RPMI8226 (cell line): ENCODE data around the gene PIGR.
A peak's percentile ranks its signal among the peaks of the same experiment; 100 is the strongest.

Experiments used
- DNase-seq: peaks from one replicate; pipeline ENCODE4 v3.0.0-alpha.2; 2015

The PIGR gene

GRCh38 chr1:206909161-206909882 is 36.9 kb downstream of the PIGR start:
- peak; percentile 56 for DNase-seq

GRCh38 chr1:206908038-206908437 is 38.2 kb downstream of the PIGR start:
- DNase-seq = no peak

GRCh38 chr1:206907304-206907991 is 38.8 kb downstream of the PIGR start:
- no peak for DNase-seq

- DNase-seq = no peak
Measured at GRCh38 chr1:206905295-206906164, 40.7 kb downstream of the PIGR start.

GRCh38 chr1:206904423-206905142 is 41.7 kb downstream of the PIGR start:
- DNase-seq = no peak

- no peak for DNase-seq
Measured at GRCh38 chr1:206903687-206904086, 42.6 kb downstream of the PIGR start.

DNA sequence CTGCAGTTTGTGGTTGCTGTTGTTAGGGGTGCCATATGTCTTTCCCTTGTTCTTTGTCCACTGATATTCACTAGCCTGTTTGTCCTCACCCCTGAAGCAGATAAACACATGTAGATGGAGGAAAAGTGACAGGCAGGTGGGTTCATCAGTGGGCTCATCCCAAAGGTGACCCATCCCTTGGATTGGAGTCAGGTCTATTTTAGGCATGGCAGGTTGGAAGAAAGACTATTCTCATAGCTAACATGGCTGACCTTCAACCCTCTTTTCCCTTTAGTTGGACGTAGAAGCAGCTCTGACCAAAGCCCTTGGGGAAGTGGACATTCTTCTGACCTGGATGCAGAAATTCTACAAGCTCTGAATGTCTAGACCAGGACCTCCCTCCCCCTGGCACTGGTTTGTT is 43.6 kb downstream of the PIGR start:
- no peak for DNase-seq

DNA sequence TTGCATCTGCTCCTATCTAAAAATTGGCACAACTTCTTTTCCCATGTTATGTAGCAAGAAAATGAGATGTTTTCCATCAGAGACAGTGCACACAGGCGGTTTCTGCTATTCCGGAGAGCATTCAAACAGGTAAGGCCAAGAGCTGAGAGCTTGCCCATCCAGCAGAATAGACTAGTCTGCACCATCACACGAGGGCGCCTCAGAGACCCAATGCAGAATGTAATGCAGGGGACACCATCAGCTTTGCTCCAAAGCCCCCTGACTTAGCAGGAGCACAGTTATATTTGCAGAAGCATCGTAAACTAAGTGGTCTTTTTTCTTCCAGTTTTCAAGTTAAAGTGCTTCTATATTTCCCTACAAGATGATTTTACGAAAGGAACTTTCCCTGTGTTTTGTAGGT is 44.3 kb downstream of the PIGR start:
- DNase-seq = no peak

GRCh38 chr1:206900149-206900548 is 46.1 kb downstream of the PIGR start:
- no peak for DNase-seq

DNA sequence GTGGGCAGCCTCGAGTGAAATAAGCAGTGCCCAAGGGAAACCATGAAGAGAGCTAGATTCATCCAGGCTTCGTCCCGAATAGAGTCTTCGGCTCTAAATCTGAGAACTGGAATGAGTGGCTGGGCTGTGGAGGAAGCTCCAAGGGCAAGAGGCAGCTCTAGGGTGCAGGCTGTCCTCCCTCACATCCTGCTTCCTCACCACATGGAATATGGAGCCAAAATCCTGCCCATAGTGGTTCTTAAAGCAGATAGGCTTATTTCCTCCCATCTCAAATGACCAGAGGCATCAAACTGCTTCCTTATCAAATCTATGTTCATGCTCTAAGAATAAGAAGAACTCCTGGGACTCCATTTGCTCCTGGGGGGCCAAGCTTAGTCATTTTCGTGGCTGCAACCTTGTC is 46.5 kb downstream of the PIGR start:
- no peak for DNase-seq

DNA sequence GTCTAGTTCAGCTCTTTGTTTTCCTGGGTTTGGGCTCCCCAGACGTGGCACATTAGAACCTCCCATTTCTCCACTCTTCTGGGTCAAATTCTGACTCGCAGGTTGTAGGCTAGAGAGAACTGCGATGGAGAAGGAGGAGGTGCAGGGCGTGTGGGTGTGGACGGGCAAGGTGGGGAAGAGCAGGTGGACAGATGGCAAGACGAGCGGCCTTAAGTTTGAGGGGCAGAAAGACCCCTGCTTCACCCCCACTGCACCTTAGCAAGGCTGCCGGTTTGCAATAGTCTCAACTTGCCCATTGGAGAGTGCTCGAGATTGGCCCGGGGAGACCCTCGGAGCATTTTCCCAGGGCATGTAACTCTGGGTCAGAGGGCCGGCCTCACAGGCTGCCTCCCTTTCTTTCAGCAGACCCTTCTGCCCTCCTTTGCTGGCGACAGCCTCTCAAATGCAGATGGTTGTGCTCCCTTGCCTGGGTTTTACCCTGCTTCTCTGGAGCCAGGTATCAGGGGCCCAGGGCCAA is 47.3 kb downstream of the PIGR start:
- no peak for DNase-seq

DNA sequence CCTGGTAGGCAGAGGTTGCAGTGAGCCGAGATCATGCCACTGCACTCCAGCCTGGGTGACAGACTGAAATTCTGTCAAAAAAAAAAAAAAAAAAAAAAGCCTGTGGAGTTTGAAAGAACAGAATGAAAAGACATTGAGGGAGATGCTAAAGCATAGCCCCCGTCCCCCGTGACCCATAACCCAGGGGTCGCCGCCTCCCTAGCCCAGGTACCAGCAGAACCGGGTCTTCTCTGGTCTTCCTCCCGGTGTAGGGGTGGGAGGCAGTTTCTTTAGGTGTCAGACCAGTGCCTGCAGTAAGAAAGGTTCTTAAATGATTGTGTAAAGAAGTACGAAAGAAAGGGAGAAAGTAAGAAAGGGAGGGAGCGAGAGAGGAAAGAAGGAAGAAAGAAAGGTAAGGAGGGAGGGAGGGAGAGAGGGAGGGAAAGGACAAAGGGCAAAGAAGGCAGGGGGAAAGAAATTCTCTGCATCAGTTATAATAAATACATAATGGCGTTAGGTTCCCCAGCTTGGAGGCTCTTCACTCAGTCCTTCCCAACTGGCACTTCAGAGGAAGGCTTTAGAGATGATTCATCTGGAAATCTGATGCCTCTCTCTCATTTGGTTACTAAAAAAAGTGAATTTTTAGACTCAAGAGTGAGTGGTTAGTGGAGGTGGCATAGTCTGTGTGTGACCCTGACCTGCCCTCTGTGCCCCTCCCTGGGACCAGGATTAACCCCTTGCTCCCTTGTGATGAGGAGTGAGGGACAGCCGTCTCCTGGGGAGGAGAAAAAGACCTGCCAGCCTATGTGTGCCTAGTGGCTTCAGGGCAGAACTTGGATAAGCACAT is 48.0 kb downstream of the PIGR start:
- no peak for DNase-seq

DNA sequence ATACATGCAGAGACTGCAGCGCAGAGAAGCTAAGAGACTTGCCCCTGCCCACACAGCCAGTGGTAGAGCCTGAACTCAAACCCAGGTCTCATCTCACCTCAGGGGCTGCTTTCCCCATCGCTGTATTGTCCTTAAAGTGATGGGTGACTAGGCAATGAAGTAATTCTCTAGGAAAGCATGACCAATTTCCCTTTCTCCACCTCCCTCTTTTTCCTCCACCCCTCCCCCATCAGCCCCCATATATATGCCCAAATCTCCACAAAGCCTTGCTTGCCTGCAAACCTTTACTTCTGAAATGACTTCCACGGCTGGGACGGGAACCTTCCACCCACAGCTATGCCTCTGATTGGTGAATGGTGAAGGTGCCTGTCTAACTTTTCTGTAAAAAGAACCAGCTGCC is 49.1 kb downstream of the PIGR start, which contains the start of gene IL24:
IL24 (plus strand) TSS at position 269 of the 400 bp plus-strand sequence. CDS start 390 bp downstream, outside the sequence.
- no peak for DNase-seq

DNA sequence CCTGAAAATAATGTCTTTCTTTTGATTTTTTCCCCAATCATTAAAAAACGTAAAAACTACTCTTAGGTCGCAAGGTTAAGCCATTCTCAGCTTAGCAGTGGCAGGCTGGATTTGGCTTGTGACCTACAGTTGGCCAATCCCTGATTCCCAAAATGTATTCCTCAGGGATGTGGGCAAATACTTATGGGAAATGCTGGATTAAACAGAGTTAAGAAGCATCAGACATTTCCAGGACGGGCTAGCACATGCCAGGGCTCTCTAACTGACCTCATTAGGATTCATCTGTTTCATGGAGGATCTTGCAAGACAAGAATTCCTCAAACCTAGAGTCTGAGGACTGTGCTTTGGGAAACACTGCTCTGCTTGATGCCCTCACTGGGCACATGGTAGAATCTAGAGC is 50.0 kb downstream of the PIGR start:
- no peak for DNase-seq

DNA sequence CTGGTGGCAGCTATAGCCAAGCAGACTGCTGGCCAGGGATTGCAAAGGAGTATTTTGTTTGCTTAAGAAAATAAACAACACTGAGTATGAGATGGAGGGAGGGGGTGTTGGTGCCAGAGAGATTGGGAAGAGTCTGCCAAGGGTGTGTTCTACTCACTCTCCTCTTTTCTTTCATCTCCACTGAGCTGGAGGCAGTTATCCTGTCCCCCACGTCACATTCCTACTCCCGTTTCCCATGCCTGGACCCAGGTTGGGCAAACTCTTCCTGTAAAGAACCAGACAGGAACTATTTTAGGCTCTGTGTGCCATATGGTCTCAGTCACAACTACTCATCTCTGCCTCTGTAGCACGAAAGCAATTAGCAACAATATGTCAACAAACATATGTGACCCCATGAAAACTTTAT is 50.4 kb downstream of the PIGR start:
- no peak for DNase-seq

DNA sequence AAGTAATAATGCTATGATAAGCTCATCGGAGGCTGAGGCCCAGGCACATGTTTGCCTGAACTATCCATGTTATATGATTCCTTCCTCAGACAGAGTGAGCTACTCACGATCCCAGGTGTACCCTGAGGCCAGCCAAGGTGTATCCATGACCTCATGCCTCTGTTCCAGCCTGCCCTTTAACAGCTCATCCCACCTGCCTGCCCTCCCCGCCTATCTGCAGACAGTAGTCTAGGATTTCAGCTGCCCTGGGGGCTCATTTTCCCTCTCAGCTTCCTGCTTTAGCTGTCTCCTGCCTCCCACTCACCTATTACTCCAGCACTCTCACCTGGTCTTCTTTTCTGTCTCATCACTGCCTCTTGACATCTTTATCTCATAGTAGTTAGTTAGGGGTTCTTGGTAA is 50.9 kb downstream of the PIGR start:
- no peak for DNase-seq

DNA sequence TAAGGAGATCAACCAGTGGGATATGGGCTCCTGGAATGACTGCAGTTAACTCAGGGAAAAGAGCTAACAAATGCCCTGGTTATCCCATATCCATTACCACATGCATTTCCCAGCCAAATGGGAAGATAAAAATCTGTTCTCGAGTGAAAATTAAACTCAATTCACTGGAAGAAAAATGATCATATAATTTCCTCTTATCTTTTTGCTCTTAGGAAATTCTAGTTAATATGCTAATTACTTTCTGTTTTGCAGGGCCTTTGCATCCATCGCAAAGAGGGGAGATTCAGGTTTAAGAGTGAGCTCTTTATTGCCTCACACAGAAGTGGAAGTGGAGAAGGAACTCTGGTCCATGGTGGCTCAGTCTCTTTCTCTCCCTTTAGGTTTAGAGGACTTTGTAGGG is 52.9 kb downstream of the PIGR start:
- no peak for DNase-seq

DNA sequence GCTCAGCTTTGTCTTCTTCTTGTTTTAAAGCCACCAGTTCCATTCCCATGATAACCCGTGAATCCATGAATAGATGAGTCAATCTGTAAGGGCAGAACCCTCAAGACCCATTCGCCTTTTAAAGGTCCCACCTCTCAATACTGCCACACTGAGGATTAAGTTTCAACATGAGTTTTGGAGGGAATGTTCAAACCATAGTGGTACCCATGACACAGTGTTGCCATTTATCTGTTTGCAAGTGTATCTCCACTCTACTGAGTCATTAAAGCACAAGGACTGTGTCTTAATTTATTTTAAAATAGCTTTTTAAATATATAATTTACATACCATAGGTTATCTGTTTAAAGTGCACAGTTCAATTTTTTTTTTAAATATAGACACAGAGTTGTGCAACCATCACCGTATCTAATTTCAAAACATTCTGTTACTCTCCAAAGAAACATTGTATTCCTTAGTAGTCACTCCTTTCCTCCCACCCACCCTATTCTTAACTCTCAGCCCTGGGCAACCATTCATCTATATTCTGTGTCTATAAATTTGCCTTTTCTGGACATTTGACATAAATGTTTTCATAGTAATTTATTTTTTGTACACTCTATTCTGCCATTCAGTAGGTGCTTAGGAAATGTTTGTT is 53.8 kb downstream of the PIGR start:
- no peak for DNase-seq

DNA sequence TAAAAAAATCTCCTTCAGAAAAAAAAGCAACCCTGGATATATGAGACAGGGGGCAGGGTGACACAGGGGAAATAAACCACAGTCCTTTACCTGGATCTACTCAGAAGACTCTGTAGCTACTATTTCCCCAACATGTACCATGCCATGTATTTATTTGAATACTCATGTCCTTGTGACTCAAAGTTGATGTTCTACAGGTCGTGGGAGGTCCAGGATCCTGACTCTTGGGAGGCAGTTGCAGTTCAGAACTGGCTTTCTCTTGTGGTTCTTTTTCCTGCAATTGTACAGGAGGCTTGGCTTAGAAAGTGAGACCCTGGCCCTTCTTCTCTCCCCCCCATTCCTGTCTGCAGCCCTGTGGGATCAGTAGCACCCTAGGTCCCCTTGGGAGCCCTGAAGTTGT is 54.9 kb downstream of the PIGR start:
- no peak for DNase-seq

DNA sequence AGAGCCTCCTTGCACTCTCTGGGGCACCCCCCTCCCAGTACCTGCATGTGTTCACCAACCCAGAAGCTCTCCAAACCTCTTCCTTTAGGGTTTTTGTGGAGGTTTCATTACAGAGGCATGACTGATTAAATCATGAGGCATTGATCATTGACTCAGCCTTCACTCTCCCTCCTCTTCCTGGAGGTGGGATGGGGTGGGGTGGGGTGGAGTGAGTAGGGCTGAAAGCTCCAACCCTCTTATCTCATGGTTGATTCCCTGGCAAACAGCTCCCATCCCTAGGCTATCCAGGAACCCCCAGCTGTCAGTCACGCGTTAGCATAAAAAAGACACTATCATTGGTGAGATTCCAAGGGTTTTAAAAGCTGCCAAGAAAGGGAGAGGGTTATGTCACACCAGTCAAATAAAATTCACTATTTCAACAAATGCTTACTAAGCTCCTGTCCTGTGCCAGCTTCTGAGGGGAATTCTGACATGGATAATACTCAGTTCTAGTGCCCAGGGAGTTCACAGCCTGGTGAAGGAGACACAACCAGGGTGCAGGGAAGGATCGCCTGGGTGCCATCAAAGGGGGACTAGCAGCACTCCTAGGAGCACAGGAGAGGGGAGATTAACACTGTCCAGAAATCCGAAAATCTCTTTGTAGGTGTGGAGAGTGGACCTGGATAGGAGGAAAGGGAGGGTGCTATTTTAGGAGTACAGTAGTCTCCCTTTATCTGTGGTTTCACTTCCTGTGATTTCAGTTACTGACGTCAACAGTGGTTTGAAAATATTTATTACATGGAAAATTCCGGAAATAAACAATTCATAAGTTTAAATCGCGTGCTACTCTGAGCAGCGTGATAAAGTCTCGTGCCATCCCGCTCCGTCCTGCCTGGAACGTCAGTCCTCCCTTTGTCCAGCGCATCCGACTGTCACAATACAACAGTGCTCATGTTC is 55.9 kb downstream of the PIGR start:
- DNase-seq = no peak
